Spleen (tissue), 11 donors: ENCODE results near the gene UBE2G1. TPM values are rescaled to one million over a fixed set of nuclear protein-coding genes. Genes with fewer than 3 reads are reported as not detected.

Experiments used
- DNase-seq: peaks from one replicate; pipeline ENCODE4 v3.0.0-alpha.2; 2020
- H3K27ac ChIP-seq, 8 donors: fragments of 200-600 bp; sonication (generic) in 7 of 8; 1 replicate in 4 of 8; 2 replicates in 4 of 8; pipeline versions ENCODE4 v1.5.0 to v1.8.0; 2016 to 2021; ENCODE audit warnings: inconsistent platforms in 4 of 8, mild to moderate bottlenecking in 4 of 8, moderate library complexity in 1 of 8
- H3K27me3 ChIP-seq, 7 donors: fragments of 200-600 bp; sonication (generic) in 6 of 7; replicated peaks in 1 of 7; 1 replicate in 4 of 7; 2 replicates in 3 of 7; pipeline versions ENCODE4 v1.5.0 to v1.8.0; 2016 to 2021; ENCODE audit warnings: inconsistent platforms in 3 of 7, mild to moderate bottlenecking in 1 of 7
- H3K36me3 ChIP-seq, 6 donors: fragments of 200-600 bp; sonication (generic) in 5 of 6; 1 replicate in 4 of 6; 2 replicates in 2 of 6; pipeline versions ENCODE4 v1.5.0 to v1.8.0; 2016 to 2021; ENCODE audit warnings: inconsistent platforms in 2 of 6
- H3K4me1 ChIP-seq, 6 donors: fragments of 200-600 bp; sonication (generic) in 5 of 6; 1 replicate in 3 of 6; 2 replicates in 3 of 6; pipeline versions ENCODE4 v1.5.0 to v1.8.0; 2016 to 2021; ENCODE audit warnings: inconsistent platforms in 3 of 6
- H3K4me3 ChIP-seq, 8 donors: fragments of 200-600 bp; sonication (generic) in 7 of 8; 1 replicate in 4 of 8; 2 replicates in 4 of 8; pipeline versions ENCODE4 v1.5.0 to v1.8.0; 2016 to 2021; ENCODE audit warnings: inconsistent platforms in 4 of 8, mild to moderate bottlenecking in 4 of 8, moderate library complexity in 2 of 8
- H3K9me3 ChIP-seq, 8 donors: fragments of 200-600 bp; sonication (generic) in 7 of 8; 1 replicate in 4 of 8; 2 replicates in 4 of 8; pipeline versions ENCODE4 v1.5.0 to v1.8.0; 2016 to 2021; ENCODE audit warnings: inconsistent platforms in 4 of 8
- POLR2A ChIP-seq, 3 donors: fragments of 450-650 bp; IDR thresholded peaks; one replicate each; pipeline ENCODE4 v1.5.1; 2017; ENCODE audit warnings: antibody characterized with exemption in 3 of 3, mild to moderate bottlenecking in 1 of 3
- POLR2AphosphoS5 ChIP-seq, 3 donors: sonication (generic); formaldehyde crosslinking; IDR thresholded peaks; one replicate each; pipeline ENCODE4 v1.5.1; 2017; ENCODE audit warnings: antibody characterized with exemption in 3 of 3
- WGBS, 5 donors: extraction: QIAGEN DNeasy Blood & Tissue Kit in 3 of 5; methylation state at CpG; one replicate each; pipeline versions ENCODE4 v1.1.5 to v1.1.7; 2013 to 2018; 5-methylcytosine and 5-hydroxymethylcytosine counted together
- intact Hi-C: fragments of 100-400 bp; cut with DNase I; formaldehyde crosslinking; loops from one replicate; pipeline ENCODE4 v1.15.0; 2023; ENCODE audit warnings: low total_unique reads
- polyA plus RNA-seq, 3 donors: library from polyadenylated mRNA; stranded (reverse); fragments of 200-250 nt; gene quantifications; one replicate each; pipeline ENCODE4 v1.2.1, GENCODE V29; 2013
- total RNA-seq, 7 donors: library from RNA; depleted of rRNA in 3 of 7; stranded (reverse); fragments of >200 nt in 3 of 7; fragmentation: NEBNext Ultra II Directional in 4 of 7; extraction: Animal tissue kit (Norgen Biotek cat#: 25700) in 4 of 7; gene quantifications; one replicate each; pipeline versions ENCODE4 v1.1.0 to v1.2.1, GENCODE V29; 2016 to 2021
- TF ChIP-seq, protein P1 (sequence below), 11 experiments: fragments of 200-600 bp in 7 of 11; fragments of 450-650 bp in 4 of 11; sonication (generic) in 4 of 11; IDR thresholded peaks in 8 of 11; conservative IDR thresholded peaks in 3 of 11; 1 replicate in 7 of 11; 2 replicates in 4 of 11; pipeline versions ENCODE4 v1.4.0 to v1.8.0; 2016 to 2021; ENCODE audit warnings: antibody characterized with exemption in 11 of 11, inconsistent platforms in 4 of 11, mild to moderate bottlenecking in 1 of 11
- donor health status: healthy with polysubstance abuse.
- donor health status: DM: no; HTN: no; CAD: no; lungs with moderate emphysema.
- donor health status: DM: no; HTN: no; CAD: no.
- donor health status: Bipolar disorder and iron deficiency.
- donor health status: healthy.
- donor health status: DM: no; HTN: no; CAD: no.
- donor health status: DM: yes; HTN: yes; CAD: no.

The UBE2G1 gene
- total and polyA plus RNA-seq, 10 donors: 10.7 to 59.7 (median 54.1) TPM

GRCh38 chr17:4307179-4307930 is 59.1 kb downstream of the UBE2G1 start:
- intact Hi-C loops: no loop called here
- H3K27me3 ChIP-seq: no peaks in the 10 kb centered on the region
- H3K36me3 ChIP-seq: peaks cover 0 to 48% (median 16%) of the 10 kb centered on the region in 6 donors
- H3K4me3 ChIP-seq: no peak overlapping the region
- no peak overlapping the region for H3K27ac ChIP-seq
- no peaks in the 10 kb centered on the region for H3K9me3 ChIP-seq
- H3K4me1 ChIP-seq: peaks cover 8 to 57% (median 41%) of the 10 kb centered on the region in 6 donors
- DNase-seq: no peak
- 89 to 98% (median 94%) methylated on average over 7 of the region's 7 CpGs for WGBS, 5 donors
- TF ChIP-seq POLR2AphosphoS5 (IDR thresholded peaks at IDR 0.05) (no peak), POLR2A (IDR thresholded peaks at IDR 0.05) (no peak)
- TF ChIP-seq, protein P1, sequence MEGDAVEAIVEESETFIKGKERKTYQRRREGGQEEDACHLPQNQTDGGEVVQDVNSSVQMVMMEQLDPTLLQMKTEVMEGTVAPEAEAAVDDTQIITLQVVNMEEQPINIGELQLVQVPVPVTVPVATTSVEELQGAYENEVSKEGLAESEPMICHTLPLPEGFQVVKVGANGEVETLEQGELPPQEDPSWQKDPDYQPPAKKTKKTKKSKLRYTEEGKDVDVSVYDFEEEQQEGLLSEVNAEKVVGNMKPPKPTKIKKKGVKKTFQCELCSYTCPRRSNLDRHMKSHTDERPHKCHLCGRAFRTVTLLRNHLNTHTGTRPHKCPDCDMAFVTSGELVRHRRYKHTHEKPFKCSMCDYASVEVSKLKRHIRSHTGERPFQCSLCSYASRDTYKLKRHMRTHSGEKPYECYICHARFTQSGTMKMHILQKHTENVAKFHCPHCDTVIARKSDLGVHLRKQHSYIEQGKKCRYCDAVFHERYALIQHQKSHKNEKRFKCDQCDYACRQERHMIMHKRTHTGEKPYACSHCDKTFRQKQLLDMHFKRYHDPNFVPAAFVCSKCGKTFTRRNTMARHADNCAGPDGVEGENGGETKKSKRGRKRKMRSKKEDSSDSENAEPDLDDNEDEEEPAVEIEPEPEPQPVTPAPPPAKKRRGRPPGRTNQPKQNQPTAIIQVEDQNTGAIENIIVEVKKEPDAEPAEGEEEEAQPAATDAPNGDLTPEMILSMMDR (IDR thresholded peaks at IDR 0.05 in 8 of 11, conservative IDR thresholded peaks at IDR 0.05 in 3 of 11): no peak

- no peak for DNase-seq
- no peak overlapping the region for H3K27ac ChIP-seq
- H3K27me3 ChIP-seq: no peaks in the 10 kb centered on the region
- 94 to 96% (median 96%) methylated on average over 7 of the region's 7 CpGs for WGBS, 5 donors
- peaks cover 3 to 37% (median 28%) of the 10 kb centered on the region in 6 donors for H3K4me1 ChIP-seq
- peaks cover 0 to 66% (median 26%) of the 10 kb centered on the region in 6 donors for H3K36me3 ChIP-seq
- TF ChIP-seq, protein P1 (IDR thresholded peaks at IDR 0.05 in 8 of 11, conservative IDR thresholded peaks at IDR 0.05 in 3 of 11): no peak
- no peak for TF ChIP-seq POLR2A (IDR thresholded peaks at IDR 0.05)
- TF ChIP-seq POLR2AphosphoS5 (IDR thresholded peaks at IDR 0.05): no peak
- H3K9me3 ChIP-seq: no peaks in the 10 kb centered on the region
- intact Hi-C loops: no loop called here
- H3K4me3 ChIP-seq: no peak overlapping the region
Measured at GRCh38 chr17:4305224-4305623, 61.3 kb downstream of the UBE2G1 start.

DNA sequence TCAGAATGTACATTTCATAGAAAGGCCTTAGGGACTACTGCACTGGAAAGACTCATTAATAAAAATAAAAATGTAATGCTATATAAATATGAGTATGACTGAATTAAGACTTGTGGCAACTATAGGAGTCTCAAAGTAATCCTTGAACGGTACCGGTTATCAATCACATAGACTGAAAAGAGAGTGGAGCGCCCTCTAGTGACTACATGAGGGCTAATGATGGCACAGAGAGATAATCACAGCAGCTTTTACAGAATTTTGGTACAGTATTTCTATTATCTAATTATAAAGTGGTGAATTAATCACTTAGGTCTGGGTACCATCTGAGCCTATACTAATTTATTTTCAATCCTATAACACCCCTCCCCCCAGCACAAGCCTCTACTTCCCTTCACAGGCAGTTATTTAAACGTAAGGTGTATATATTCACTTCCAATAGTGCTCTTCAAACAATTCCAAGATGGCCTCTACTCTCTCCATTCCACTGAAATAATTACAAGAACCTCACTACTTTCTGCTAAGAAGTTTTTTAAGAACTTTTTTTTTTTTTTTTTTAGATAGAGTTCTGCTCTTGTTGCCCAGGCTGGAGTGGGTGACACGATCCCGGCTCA is 62.0 kb downstream of the UBE2G1 start:
- peaks cover 0 to 30% (median 21%) of the 10 kb centered on the region in 6 donors for H3K4me1 ChIP-seq
- H3K9me3 ChIP-seq: no peaks in the 10 kb centered on the region
- no peak overlapping the region for H3K27ac ChIP-seq
- TF ChIP-seq, protein P1 (IDR thresholded peaks at IDR 0.05 in 8 of 11, conservative IDR thresholded peaks at IDR 0.05 in 3 of 11): peak in 10 of 11 experiments; percentile 7 to 82 (median 66)
- TF ChIP-seq POLR2A (IDR thresholded peaks at IDR 0.05) (no peak), POLR2AphosphoS5 (IDR thresholded peaks at IDR 0.05) (no peak)
- H3K36me3 ChIP-seq: peaks cover 0 to 66% (median 26%) of the 10 kb centered on the region in 6 donors
- no peak overlapping the region for H3K4me3 ChIP-seq
- no peak for DNase-seq
- no peaks in the 10 kb centered on the region for H3K27me3 ChIP-seq
- intact Hi-C loops: no loop called here
- 45 to 49% (median 49%) methylated on average over 6 of the region's 6 CpGs for whole genome bisulfite sequencing, 5 donors

DNA sequence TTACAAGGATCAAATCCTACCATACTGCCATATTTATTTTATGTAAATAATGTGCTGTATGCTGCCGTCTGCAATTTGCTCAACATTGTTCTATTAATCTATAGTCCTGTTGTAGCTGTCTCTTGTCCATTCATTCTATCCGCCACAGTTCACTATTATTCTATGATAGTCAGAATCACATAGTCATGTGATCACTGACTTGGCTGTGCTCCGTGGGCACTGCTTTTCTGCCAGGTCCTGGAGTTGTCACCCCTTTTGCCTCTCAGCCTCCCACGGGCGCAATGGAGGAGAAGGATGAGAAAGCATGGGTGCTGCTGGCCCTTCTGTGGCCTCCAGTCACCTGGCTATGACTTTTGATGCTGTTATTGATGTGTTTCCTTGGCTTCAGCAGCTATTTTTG is 65.4 kb downstream of the UBE2G1 start:
- intact Hi-C loops: no loop called here
- Histone ChIP-seq H3K36me3 (peaks cover 0 to 58% (median 20%) of the 10 kb centered on the region in 6 donors), H3K4me3 (no peak overlapping the region), H3K4me1 (peaks cover 0 to 31% (median 12%) of the 10 kb centered on the region in 6 donors), H3K27me3 (no peaks in the 10 kb centered on the region), H3K27ac (no peak overlapping the region), H3K9me3 (no peaks in the 10 kb centered on the region)
- WGBS, 5 donors: 90 to 99% (median 93%) methylated on average over 5 of the region's 5 CpGs
- no peak for DNase-seq
- TF ChIP-seq POLR2AphosphoS5 (IDR thresholded peaks at IDR 0.05) (no peak), POLR2A (IDR thresholded peaks at IDR 0.05) (no peak)
- TF ChIP-seq, protein P1 (IDR thresholded peaks at IDR 0.05 in 8 of 11, conservative IDR thresholded peaks at IDR 0.05 in 3 of 11): no peak
